HG02981 (cell line): ENCODE data around the gene FBXL19.
"Not testable (repeated sequence)": the region's sequence is repeated elsewhere in the genome, so short reads cannot be mapped to it uniquely, and the experiment has no call there.

Experiments used
- ATAC-seq: cut with Tn5 transposase; IDR thresholded peaks from one replicate; pipeline ENCODE4 v1.9.1; 2021; ENCODE audit warnings: mild to moderate bottlenecking, moderate library complexity; ENCODE audit not compliant: unreplicated experiment

The FBXL19 gene, protein sequence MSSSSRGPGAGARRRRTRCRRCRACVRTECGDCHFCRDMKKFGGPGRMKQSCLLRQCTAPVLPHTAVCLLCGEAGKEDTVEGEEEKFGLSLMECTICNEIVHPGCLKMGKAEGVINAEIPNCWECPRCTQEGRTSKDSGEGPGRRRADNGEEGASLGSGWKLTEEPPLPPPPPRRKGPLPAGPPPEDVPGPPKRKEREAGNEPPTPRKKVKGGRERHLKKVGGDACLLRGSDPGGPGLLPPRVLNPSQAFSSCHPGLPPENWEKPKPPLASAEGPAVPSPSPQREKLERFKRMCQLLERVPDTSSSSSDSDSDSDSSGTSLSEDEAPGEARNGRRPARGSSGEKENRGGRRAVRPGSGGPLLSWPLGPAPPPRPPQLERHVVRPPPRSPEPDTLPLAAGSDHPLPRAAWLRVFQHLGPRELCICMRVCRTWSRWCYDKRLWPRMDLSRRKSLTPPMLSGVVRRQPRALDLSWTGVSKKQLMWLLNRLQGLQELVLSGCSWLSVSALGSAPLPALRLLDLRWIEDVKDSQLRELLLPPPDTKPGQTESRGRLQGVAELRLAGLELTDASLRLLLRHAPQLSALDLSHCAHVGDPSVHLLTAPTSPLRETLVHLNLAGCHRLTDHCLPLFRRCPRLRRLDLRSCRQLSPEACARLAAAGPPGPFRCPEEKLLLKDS

DNA sequence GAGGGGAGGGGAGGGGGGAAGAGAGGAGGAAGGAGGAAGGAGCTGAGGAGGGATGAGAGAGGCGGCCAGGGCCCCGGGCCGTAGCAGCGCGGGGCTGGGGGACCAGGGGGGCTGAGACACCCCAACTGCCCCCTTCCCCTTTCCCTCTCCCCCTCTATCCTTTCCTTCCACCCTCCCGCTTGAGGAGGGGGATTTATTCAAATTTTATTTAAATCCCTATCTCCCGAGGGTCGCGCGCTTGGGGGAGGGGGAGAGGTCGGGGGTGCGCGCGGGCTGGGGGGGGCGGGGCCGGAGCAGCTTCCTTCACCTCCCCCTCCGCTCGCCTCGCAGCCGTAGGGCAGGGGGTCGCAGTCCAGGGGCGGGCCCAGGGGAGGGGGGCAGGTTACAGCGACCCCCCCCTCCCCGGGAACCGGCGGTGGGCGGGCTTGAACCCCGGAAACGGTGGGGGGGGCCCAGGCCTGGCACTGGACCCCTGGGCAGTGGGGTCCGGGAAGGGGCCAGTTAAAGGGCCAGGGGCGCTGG, at the start of gene FBXL19:
FBXL19 (plus strand) TSS at position 19 of the 522 bp plus-strand sequence. CDS start 2,183 bp downstream, outside the sequence.
- ATAC-seq: no peak

DNA sequence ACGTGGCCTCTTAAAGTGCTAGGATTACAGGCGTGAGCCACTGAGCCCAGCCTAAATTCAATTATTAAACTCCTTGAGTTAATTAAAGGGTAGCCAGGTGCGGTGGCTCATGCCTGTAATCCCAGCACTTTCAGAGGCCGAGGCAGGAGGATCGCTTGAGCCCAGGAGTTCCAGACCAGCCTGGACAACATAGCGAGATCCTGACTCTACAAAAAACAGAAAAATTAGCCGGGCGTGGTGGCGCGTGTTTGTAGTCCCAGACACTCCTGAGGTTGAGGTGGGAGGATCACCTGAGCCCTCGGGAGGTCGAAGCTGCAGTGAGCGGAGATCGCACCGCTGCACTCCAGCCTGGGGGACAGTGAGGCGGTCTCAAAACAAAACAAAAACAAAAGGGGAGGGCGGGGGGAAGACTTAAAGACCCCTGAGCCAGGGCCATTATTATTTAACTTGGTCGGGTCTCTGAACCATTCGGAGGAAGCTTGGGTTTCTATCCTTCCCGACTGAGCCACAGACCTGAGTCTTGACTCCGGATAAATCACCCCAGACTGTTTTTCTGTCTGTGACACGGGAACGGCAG, 49.0 kb upstream of the FBXL19 start:
- no peak for ATAC-seq

DNA sequence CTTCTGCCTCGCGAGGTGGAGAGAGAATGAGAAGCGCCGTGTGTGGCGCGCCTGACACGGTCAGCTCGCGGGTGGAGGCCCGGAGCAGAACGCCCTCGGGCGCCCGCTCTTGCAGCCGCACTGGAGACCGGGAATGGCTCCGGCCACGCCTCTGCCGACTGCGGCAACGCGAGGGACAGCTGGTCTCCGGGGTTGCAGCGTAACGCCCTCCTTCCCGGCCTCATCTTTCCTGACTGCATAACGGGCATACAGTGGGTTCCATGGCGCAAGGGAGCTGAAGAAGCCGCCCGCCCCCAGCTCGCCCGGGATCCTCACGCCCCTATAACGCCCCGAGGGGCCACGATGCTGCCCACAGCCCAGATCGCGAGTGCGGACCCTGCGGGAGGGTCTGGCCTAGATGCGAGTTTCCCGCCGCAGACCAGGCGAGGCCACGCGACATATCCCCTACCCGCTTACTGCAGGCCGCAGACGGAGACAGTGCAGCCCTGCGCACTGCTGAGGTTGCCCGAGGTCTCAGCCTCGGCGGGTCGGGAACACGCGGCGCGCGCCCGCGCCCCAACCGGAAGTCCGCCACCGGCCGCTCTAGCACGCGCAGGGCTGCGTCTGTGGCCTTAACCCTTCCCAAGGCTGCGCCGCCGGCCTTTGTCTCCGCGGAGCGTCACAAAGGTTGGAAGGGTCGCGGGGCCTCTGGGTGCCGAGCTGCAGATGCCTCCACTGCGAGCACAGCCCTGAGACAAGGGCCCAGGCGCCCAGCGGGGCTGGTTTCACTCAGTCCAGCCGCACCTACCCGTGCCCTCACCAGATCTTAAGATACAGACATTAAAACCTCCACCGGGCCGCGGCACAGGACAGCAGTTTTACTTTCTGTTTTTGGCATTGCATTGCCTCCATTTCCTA, 48.3 kb upstream of the FBXL19 start:
- peak; percentile 78 for ATAC-seq

DNA sequence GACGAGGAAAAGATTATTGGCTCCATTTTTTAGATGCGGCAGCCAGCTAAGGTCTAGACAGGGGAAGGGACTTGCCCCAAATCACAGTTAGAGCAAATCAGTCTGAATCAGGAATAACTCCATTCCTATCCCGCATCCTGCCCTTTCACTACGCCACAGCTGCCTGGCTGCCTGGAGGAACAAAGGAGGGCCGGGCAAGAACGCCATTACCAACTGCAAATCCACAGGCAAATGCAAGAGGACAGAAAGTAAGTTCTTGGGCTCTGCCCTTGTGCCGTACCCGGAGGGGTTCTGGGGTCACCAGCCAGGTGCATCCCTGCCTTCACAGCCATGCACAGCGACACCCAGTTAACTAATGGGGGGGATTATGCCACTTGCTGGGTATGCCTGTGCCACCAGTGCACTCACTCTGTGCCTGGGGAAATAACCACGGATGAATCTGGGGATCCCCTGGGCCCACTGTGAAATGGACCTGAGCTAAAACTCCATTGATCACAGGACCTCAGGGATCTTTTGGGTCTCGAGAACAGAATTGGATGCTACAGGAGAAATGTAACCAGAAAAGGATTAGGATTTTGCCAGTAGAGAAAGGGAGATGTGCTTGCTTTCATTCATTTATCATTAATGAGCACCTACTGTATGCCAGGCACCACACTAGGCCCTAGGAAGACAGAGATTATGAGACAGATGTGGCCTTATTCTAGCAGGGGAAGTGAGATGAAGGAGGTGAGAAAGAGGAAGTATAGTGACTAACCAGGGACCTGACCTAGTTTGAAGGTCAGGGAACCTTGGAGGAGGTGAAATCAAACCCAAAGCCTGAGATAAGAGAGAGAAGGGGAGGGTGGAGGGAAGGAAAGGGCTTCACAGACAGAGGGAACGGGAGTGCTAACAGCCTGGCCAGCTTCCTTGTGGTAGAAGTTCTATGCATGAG, 47.2 kb upstream of the FBXL19 start:
- no peak for ATAC-seq

DNA sequence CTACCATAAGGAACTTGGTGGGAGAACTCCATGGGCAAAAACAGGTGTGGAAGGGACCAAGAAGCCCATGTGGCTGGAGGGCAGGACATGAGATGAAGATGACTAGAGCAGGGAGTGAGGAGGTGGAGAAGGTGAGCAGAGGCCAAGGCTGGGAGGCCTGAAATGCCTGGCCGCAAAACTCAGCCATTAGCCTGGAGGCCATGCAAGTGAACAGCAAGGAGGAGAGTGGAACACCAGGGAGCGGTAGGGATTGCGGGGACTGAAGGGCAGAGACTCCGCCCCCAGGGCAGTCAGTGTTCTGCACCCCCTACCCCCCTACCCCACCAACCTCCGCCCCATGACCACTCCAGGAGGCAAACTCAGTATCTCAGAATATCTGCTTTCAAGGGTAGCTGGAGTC, 46.5 kb upstream of the FBXL19 start:
- no peak for ATAC-seq

DNA sequence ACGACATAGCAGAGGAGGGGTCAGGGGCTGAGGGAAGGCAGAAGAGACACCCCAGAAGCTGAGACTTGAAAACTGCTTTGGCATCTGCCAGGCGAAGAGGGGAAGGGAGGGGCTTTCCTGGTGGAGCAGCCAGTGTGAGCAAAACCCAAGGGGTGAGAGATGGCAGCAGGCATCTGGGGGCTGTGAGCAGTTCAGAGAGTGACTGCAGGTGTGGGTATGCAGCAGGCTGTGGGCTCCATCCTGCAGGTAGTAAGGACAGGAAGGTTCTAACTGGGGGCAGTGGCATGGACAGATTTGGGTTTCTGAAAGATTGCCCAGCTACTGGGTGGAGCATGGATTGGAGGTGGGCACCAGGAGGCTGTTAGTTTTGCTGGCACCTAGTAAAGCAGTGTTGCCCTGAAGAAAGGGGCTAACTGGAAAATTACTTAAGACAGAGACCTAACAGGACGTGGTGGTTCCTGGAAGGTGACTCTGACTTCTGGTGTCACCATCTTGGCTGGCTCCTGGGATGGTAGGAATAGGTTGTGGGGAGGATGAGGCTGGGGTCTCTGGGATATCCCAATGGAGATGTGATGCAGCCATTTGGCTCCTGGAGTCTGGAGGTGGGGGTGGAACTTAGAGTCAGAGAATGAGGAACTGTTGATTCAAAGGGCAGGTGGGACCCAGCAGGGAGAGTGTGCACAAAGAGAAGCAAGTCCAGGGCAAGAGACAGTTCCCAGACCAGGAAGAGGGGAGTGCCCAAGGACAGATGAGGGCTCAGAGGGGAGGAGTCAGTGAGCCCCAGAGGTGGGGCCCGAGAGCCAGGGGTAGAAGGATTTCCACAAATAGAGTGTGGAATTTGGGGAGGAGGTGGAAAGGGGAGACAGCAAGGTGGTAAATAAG, 40.7 kb upstream of the FBXL19 start:
- ATAC-seq: no peak

DNA sequence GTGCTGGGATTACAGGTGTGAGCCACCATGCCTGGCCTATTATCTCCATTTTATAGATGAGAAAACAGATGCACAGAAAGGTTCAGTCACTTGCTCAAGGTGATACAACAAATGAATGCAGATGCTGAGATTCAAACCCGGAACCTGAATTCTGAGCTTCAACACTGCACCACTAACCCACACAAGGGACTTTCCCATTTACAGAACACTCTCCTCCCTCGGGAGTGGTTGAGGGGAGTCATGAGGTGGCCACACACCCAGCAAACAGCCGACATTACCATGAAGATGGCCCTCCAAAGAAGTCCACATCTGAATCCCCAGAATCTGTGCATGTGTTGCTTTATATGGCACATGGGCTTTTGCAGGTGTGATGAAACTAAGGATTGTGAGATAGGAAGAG, 38.6 kb upstream of the FBXL19 start:
- ATAC-seq: no peak

DNA sequence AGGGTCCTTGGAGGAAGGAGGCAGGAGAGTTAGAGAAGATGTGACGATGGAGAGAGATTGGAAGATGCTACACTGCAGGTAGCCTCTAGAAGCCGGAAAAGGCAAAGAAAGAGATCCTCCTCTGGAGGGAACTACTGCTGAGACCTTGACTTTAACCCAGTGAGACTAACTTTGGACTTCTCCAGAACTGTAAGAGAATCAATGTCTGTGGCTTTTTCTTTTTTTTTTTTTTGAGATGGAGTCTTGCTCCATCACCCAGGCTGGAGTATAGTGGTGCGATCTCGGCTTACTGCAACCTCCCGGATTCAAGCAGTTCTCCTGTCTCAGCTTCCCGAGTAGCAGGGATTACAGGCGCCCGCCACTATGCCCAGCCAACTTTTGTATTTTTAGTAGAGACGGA, 38.2 kb upstream of the FBXL19 start:
- ATAC-seq: no peak

DNA sequence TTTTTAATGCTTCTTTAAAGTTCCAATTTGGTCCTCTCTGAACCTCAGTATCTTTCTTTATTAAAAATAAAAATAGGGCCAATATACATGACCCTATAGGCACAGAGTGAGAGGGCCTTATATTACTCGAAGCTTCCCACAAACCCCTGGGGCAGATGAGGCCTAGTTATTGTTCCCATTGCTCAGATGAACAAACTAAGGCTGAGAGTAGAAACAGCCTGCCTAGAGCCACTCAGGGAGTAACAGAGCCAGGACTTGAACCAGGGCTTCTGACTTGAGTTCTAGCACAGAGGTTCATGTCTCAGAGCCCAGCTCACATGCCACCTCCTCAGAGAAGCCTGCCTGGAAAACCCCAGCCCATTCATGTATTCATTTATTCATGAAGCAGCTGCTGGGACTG, 37.2 kb upstream of the FBXL19 start:
- ATAC-seq: no peak

DNA sequence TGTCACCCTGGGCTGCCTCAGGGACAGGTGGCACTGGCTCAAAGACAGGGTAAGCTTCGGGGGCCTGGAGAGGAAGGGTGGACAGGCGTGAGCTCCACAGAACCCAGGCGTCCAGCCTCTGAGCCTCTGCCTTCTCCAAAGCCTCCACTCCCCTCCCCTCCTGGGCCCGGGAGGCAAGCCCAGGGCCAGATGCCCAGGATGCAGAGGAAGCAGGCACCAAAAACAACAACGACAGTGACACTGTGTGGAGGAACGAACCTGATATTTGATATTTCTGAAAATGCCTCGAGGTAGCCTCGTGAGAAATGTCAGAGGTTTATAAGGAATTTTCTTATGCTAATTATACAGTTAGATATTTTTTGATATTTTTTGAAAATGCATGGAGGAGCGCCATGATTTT, 35.4 kb upstream of the FBXL19 start:
- ATAC-seq: no peak

DNA sequence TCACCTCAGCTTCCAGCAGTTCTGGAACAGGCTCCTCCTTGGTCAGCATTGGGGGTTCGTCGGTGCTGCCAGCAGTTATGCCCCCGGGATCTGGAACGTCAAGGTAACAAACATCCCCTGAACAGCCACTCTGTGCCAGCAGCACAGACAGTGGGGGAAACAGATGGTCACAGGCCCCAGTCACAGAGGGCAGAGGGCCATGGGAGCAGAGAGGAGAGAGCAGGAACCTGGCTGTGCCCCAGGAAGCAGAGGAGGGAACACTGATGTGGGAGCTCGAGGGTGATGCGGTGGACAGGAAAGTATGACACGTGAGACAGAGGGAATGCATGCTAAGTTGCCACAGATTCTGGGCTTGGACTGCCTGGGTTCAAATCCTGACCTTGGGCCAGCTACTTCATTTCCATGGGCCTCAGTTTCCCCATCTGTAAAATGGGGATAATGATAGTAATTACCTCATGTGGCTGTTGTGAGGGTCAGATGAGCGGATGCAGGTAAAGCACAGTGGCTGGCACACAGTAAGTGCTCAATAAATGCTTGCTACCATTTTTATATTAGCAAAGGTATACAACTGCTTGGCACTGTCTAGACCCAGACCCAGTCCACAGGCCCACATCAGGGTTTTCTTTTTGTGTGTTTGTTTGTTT, 34.4 kb upstream of the FBXL19 start:
- ATAC-seq: no peak

DNA sequence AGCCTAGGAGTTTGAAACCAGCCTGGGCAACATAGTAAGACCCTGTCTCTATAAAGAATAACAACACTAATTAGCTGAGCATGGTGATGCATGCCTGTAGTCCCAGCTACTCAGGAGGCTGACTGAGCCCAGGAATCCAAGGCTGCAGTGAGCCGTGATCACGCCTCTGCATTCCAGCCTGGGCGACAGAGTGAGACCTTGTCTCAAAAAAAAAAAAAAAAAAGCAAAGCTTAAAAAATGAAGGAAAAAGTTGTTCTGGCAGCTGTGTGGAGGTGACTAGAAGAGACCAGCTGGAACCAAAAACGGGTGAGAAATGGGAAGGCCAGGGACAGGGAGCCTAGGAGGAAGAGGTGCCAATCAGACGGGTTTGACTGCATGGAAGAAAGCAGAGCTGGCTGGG, 33.7 kb upstream of the FBXL19 start:
- ATAC-seq: no peak

DNA sequence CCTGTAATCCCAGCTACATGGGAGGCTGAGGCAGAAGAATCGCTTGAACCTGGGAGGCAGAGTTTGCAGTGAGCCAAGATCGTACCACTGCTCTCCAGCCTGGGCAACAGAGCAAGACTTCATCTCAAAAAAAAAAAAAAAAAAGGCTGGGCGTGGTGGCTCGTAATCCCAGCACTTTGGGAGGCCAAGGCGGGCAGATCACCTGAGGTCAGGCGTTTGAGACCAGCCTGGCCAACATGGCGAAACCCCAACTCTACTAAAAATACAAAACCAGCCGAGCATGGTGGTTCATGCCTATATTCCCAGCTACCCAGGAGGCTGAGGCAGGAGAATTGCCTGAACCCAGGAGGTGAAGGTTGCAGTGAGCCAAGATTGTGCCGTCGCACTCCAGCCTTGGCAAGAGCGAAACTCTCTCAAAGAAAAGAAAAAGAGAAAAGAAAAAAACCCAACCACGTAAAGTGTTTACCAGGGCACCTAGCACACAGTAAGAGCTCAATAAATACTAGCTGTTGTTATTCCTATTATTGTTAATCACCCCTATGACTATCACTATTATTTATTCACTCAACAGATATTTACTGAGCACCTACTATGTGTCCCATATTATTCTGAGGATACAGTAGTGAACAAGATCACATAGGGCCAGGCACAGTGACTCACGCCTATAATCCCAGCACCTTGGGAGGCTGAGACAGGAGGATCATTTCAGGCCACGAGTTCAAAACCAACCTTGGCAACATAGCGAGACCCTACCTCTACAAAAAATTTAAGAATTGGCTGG, 32.1 kb upstream of the FBXL19 start:
- not testable (repeated sequence) for ATAC-seq

DNA sequence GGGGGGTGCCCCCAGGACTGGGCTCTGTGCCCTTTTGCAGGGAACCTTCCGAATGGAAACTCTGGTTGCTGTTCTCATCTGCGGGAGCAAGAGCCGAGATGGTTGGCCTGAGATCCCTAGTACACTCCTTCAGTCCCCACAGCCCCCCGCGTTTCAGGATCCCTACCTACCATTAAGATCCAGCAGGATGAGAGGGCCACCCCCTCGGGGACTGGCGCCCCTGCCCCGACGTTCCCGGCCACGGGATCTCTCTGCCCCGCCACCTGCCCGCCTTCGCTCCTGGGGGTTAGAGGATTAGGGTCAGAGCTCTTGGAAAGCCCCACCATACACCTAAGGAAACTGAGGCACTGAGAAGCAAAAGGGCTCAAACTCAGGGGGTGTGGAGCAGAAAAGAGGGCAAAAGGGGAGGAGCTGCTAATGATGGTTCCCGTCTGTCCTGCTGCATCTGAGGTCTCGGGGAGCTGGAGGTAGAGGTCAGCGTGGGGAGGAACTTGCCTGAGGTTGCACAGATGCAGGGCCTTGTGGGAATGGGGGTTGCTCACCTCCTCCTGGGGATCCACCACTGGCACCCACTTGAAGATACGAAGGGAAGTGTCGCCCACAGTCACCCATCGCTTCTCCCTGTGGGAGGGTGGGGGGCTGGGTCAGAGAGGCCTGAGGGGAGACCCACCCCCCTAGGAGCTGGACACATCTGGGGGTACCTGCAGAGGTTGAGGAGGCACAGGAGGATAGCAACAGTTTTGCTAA, 30.5 kb upstream of the FBXL19 start:
- no peak for ATAC-seq

DNA sequence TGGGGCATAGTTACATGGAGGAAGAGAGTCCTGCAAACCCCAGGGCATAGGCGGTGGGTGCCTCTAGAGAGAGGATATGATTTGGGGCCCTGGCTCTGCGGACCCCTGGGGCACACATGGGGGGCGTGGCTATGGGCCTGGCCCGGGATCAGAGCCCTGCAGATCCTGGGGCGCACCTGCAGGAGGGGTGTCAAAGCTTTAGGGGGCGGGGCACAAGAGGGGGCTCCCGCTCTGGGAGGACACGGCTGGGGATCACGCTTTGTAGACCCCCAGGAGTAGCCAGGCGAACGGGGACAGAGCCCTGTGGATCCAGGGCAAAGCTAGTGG, 30.0 kb upstream of the FBXL19 start:
- no peak for ATAC-seq

DNA sequence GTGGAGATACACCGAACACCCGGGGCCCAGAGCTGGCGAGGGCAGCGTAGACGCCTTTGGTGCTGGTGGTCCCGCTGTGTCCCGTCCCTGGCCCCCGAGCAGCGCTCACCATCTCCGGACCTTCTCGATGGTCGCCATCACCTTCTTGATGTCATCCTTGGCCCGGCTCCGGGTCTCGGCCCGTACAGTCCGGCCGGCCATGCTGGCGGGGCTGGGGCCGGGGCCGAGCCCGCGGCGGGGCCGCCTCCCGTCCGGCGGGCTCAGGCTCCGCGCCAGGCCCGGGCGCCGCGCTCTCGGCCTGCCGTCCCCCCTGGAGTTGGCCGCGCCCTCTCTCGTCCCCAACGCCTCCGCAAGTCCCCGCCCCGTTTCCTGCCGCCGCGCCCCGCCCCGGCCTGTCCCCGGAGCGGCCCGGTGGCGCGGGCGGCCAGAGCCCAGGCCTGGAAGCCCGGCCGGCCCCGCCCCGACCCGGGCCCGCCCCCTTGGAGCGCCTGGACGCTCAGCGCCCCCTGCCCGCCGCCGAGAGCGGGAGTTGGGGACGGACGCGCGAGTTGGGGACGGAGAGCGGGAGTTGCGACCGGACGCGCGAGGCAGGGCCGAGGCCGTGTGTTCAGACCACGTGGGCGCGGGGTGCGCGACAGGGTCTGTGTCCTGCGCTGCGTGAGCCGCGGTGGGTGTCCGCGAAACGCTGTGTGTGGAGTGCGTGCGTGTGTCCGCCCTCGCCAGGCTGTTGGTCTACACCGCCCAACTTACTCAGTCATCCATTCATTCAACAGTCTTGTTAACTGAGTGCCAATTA, 29.4 kb upstream of the FBXL19 start, which contains the start of gene BCL7C:
BCL7C (minus strand) TSS at position 334 of the 796 bp plus-strand sequence; CDS start at position 201, 133 bp downstream.
- ATAC-seq: peak; percentile 60
